Measurements from ENCODE around the gene CLN3.

GRCh38 chr16:28514246-28514645, 22.4 kb upstream of the CLN3 start:
- TF ChIP-seq CTCF (IDR thresholded peaks at IDR 0.05): no peak
- no peak for TF ChIP-seq POLR2A (IDR thresholded peaks at IDR 0.05)
- TF ChIP-seq POLR2AphosphoS5 (IDR thresholded peaks at IDR 0.05): no peak
- TF ChIP-seq EP300 (IDR thresholded peaks at IDR 0.05): no peak
